ENCODE measurements around the gene KCTD1.

DNA sequence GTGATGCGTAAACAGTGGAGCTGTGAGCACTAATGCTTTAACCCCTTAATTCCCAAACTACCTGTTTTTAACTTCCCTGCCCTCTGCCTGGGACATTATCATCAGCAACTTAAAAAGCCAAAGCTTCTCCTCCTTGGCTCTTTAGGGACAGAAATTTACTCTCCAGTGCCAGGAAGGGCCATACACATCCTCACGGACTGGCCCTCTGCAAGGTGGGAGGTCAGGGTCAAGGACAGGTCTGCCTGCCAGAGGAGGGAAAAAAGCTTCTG lies 21.5 kb downstream of the KCTD1 start:
- TF ChIP-seq, protein P1, sequence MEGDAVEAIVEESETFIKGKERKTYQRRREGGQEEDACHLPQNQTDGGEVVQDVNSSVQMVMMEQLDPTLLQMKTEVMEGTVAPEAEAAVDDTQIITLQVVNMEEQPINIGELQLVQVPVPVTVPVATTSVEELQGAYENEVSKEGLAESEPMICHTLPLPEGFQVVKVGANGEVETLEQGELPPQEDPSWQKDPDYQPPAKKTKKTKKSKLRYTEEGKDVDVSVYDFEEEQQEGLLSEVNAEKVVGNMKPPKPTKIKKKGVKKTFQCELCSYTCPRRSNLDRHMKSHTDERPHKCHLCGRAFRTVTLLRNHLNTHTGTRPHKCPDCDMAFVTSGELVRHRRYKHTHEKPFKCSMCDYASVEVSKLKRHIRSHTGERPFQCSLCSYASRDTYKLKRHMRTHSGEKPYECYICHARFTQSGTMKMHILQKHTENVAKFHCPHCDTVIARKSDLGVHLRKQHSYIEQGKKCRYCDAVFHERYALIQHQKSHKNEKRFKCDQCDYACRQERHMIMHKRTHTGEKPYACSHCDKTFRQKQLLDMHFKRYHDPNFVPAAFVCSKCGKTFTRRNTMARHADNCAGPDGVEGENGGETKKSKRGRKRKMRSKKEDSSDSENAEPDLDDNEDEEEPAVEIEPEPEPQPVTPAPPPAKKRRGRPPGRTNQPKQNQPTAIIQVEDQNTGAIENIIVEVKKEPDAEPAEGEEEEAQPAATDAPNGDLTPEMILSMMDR (IDR thresholded peaks at IDR 0.05) = no peak
- TF ChIP-seq POLR2A (IDR thresholded peaks at IDR 0.05) = no peak

Measured in body of pancreas (tissue), 4 donors.